DOHH2 (cell line): Measurements from ENCODE around the gene FOXO6.

Experiments used
- H3F3A ChIP-seq: fragments of 200-600 bp; sonication (generic), shearing (Covaris generic); 2 replicates; pipeline ENCODE4 v1.6.0; 2016; ENCODE audit warnings: antibody characterized with exemption, mild to moderate bottlenecking; ENCODE audit not compliant: control insufficient read depth, insufficient read depth
- H3K27ac ChIP-seq: fragments of 200-600 bp; sonication (generic); 2 replicates; pipeline ENCODE4 v1.5.1; 2014; ENCODE audit warnings: low read depth, mild to moderate bottlenecking, low read length, moderate library complexity
- H3K27me3 ChIP-seq: fragments of 200-600 bp; sonication (generic); 2 replicates; pipeline ENCODE4 v1.6.1; 2014; ENCODE audit warnings: mild to moderate bottlenecking, low read length, mixed read lengths; ENCODE audit not compliant: control insufficient read depth
- H3K36me3 ChIP-seq: fragments of 200-600 bp; sonication (generic); 2 replicates; pipeline ENCODE4 v1.6.1; 2014; ENCODE audit warnings: mild to moderate bottlenecking, low read length, moderate library complexity, mixed read lengths; ENCODE audit not compliant: control insufficient read depth
- H3K4me1 ChIP-seq: fragments of 200-600 bp; sonication (generic); 2 replicates; pipeline ENCODE4 v1.6.1; 2014; ENCODE audit warnings: mild to moderate bottlenecking, low read length, mixed read lengths; ENCODE audit not compliant: control insufficient read depth
- H3K4me2 ChIP-seq: fragments of 200-600 bp; sonication (generic); 2 replicates; pipeline ENCODE4 v1.6.0; 2014; ENCODE audit warnings: mild to moderate bottlenecking, low read length, moderate library complexity
- H3K4me3 ChIP-seq: fragments of 200-600 bp; sonication (generic); 2 replicates; pipeline ENCODE4 v1.5.1; 2014; ENCODE audit warnings: mild to moderate bottlenecking, low read length, mixed read lengths
- H3K79me2 ChIP-seq: fragments of 200-600 bp; sonication (generic); 2 replicates; pipeline ENCODE4 v1.6.1; 2014; ENCODE audit warnings: mild to moderate bottlenecking, low read length, mixed read lengths; ENCODE audit not compliant: control insufficient read depth
- H3K9me2 ChIP-seq: fragments of 200-600 bp; sonication (generic); replicated peaks from 2 replicates; pipeline ENCODE4 v1.6.1; 2014; ENCODE audit warnings: mild to moderate bottlenecking, low read length, mixed read lengths; ENCODE audit not compliant: control insufficient read depth
- H3K9me3 ChIP-seq: fragments of 200-600 bp; sonication (generic); 2 replicates; pipeline ENCODE4 v1.6.1; 2014; ENCODE audit warnings: antibody characterized with exemption, low read length, mixed read lengths; ENCODE audit not compliant: control insufficient read depth, insufficient read depth
- H4K20me1 ChIP-seq: fragments of 200-600 bp; sonication (generic); 2 replicates; pipeline ENCODE4 v1.6.0; 2014; ENCODE audit warnings: low read depth, mild to moderate bottlenecking, antibody characterized with exemption, low read length, moderate library complexity; ENCODE audit not compliant: control insufficient read depth, insufficient read depth
- CTCF ChIP-seq: fragments of 200-600 bp; sonication (generic); IDR thresholded peaks from one replicate; pipeline ENCODE4 v1.5.1; 2014; ENCODE audit warnings: antibody characterized with exemption, mild to moderate bottlenecking, low read depth, low read length; ENCODE audit not compliant: poor library complexity, severe bottlenecking
- EZH2phosphoT487 ChIP-seq: fragments of 200-600 bp; sonication (generic); IDR thresholded peaks from 2 replicates; pipeline ENCODE4 v1.6.1; 2017; ENCODE audit warnings: borderline replicate concordance, mild to moderate bottlenecking, antibody characterized with exemption, low read length, moderate library complexity, mixed read lengths

FOXO6 gene

GRCh38 chr1:41340655-41341364 lies 20.4 kb upstream of the FOXO6 start:
- Histone ChIP-seq H3K36me3 (no peaks in the 10 kb centered on the region), H3K9me2 (no peaks in the 10 kb centered on the region), H3K79me2 (no peaks in the 10 kb centered on the region), H3K9me3 (no peaks in the 10 kb centered on the region), H3K4me2 (no peak overlapping the region), H3K27ac (no peak overlapping the region), H3K27me3 (no peaks in the 10 kb centered on the region; the same call in 1 of the 2 replicates), H3K4me1 (no peaks in the 10 kb centered on the region), H4K20me1 (no peaks in the 10 kb centered on the region), H3F3A (no peaks in the 10 kb centered on the region), H3K4me3 (no peak overlapping the region)
- TF ChIP-seq EZH2phosphoT487 (no peak), CTCF (no peak)

GRCh38 chr1:41341365-41341683 lies 19.9 kb upstream of the FOXO6 start:
- TF ChIP-seq CTCF (no peak), EZH2phosphoT487 (no peak)
- Histone ChIP-seq H3K4me1 (no peaks in the 10 kb centered on the region), H3K4me3 (no peak overlapping the region), H3K9me3 (no peaks in the 10 kb centered on the region), H3K4me2 (no peak overlapping the region), H3K36me3 (no peaks in the 10 kb centered on the region), H3K27ac (no peak overlapping the region), H3K79me2 (no peaks in the 10 kb centered on the region), H3K9me2 (no peaks in the 10 kb centered on the region), H3K27me3 (no peaks in the 10 kb centered on the region), H4K20me1 (no peaks in the 10 kb centered on the region), H3F3A (no peaks in the 10 kb centered on the region)

- TF ChIP-seq EZH2phosphoT487 (no peak), CTCF (no peak)
- no peaks in the 10 kb centered on the region for H3K9me2 ChIP-seq
- no peaks in the 10 kb centered on the region for H3K27me3 ChIP-seq
- no peak overlapping the region for H3K4me2 ChIP-seq
- H4K20me1 ChIP-seq = no peaks in the 10 kb centered on the region
- H3F3A ChIP-seq = no peaks in the 10 kb centered on the region
- no peaks in the 10 kb centered on the region for H3K79me2 ChIP-seq
- H3K27ac ChIP-seq = no peak overlapping the region
- H3K36me3 ChIP-seq = no peaks in the 10 kb centered on the region
- H3K9me3 ChIP-seq = no peaks in the 10 kb centered on the region
- no peaks in the 10 kb centered on the region for H3K4me1 ChIP-seq
- H3K4me3 ChIP-seq = no peak overlapping the region
These were observed 19.3 kb upstream of the FOXO6 start for GRCh38 chr1:41341772-41342562.
